HG03457 (cell line): ENCODE results near the gene PLEKHA4.
"Not testable (repeated sequence)": the region's sequence is repeated elsewhere in the genome, so short reads cannot be mapped to it uniquely, and the experiment has no call there.

ENCODE experiments used
- ATAC-seq: cut with Tn5 transposase; IDR thresholded peaks from one replicate; pipeline ENCODE4 v1.9.1; 2021; ENCODE audit warnings: moderate number of reproducible peaks; ENCODE audit not compliant: unreplicated experiment

The PLEKHA4 gene

DNA sequence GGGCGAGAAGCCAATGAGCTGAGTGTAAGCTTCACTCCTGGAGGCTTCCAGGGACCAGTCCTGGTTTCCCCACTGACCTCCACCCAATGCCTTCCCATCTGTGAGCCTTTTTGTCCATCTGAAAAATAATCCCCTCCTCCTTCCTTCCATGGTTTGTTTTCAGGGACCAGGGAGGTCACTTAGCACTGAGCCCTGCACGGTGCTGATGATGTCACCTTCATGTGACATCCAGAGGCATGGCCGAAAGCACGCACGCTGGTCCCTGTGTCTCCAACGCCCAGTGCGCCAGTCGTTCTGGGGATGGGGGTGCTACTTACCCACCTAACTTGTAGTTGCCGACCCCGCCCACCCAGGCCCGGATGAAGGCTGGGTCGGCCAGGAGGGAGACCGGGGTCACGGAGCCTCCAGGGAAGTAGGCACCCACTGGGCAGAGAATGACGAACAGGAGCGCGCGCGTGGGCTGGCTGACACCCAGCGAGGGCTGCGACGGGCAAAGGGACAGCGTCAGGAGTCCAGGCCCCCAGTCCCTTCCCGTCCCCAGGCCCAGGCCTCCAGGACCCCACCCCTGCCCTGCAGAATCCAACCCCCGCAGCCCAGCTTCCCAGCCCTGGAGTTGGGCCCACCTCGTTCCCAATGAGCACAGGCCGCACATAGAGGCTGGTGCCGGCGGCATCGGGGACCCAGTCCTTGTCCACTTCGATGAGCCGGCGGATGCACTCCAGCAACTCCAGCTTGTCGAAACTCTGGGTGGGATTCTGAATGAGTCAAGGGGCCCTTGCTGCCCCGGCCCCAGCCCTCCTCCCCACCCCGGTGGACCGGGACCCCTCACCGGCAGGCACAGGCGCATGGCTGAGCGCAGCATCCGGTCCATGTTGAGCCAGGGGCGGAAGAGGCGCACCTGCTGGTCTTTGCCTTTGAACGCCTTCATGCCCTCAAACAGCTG is 68.8 kb downstream of the PLEKHA4 start:
- no peak for ATAC-seq

DNA sequence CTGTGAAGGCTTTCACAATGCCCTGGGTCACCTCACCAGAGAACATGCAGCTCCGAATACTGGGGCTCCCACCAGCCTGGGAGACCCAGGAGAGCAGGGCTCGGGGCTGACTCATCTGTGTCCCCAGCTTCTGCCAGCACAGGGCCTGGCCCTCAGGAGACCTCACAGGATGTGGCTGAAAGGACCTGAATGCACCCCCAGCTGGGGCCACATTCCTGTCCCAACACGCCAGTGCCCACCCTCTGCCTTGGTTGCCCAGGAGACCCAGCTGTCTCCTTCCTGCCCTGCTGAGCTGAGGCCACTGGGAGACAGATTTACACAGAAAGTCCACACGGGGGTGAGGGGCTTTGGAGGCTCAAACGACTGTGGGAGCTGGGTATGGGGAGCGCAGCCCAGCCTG is 69.5 kb downstream of the PLEKHA4 start:
- no peak for ATAC-seq

DNA sequence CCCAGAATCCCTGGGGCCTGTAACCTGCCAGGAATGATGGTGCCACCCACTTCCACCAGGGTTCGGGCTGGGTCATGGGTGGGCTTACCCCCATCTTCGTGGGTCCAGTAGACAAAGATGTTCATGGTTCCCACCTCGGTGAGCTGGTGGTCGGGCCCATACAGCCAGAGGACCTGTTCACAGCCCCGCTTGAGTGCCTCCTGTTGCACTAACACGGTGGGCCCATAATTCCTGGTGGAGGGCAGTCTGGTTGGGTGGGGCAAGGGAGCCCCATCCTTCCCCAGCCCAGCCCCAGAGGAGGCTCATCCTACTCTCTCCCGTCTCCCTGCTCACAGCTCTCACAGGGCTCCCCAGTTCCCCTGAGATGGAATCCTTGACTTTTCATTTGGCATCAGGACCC is 71.3 kb downstream of the PLEKHA4 start:
- ATAC-seq, result no peak

DNA sequence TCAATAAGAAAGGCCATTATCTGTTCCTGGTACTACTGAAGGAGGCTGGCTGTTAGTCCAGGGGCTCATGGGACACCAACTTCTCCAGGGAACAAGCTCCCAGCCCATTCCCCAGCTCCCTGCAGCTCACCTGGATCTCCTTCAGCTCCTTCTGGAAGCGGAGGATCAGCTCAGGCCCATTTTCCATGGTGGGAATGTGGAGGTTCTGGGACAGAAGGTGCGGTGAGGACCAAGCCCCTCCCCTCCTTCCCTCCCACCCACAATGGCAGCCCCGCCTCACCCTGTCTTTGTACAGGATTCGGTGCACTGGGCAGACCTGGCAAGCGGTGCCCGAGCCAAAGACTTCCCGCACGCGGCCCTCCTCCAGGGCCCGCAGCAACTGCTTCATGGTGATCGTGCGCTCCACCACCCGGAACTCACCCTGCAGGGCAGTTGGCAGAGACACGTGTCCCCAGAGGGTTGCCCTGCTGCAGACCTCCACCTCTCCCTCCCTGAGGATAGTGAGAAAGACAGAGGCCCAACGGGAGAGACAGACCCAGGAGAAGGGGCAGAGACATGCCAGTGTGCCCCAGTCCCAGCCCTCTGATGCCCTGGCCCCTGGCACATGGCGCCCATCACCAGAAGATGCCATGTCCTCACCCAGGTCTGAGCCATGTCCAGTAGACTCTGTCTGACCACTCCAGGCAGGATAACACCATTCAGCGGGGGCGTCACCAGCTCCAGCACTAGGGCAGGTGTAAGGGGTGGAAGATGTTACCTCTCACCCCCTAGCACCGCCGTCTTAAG is 71.9 kb downstream of the PLEKHA4 start:
- no peak for ATAC-seq

DNA sequence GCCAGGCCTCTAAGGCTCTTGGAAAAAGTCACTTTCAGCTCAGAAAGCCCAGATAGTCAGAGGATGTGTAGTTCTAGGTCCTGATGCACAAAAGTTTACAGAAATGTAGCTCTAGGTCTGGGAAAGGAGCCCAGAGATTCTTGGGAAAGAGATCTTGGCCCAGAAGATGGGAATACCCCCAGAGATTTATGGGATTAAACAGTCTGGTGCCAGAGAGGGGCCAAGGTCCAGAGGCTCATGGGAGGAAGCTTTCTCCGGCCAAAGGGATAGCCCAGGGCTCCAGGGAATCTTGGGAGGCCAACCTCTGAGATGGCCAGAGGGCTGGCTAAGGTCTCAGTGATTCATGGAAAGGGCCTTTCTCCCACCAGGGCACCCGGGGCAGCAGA is 72.7 kb downstream of the PLEKHA4 start:
- ATAC-seq, result no peak

DNA sequence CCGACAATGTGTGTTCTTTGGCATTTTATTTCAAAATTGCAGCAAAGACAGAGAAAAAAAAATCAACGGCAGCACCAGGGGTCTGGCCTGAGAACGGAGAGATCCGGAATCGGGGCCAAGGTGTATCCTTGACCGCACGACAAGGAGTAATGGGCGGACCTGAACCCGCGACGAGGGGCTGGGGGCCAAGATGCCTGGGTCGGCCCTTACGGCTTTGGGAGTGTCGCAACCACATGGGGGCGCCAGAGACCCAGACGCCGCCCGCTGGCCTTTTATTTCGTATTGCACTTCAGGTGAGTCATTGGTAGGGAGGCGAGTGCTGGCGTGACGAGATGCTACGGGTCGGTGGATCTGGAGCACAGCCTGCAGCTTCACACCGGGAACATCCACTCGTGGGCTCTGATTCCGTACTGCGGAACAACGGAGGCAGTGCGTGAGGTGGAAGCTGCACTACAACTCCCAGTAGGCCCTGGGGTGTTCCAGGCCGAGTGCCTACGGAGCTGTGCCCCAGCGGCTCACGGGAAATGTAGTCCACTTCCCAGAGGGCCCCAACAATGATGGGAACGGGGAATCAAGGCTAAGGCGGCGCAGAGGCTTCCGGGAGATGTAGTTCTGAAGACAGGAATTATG is 73.2 kb downstream of the PLEKHA4 start:
- no peak for ATAC-seq

DNA sequence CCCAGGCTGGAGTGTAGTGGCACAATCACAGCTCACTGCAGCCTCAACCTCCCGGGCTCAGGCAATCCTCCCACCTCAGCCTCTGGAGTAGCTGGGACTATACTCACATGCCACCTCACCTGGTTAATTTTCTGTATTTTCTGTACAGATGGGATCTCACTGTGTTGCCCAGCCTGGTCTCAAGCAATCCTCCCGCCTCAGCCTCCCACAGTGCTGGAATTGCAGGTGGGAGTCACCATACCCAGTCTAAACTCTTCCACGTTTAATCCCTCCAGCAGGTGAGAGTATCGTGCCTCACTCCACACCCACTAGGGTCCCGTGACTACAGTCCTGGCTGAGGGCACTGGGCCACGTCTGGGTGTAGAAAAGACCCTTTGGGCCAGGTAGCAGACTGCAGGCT is 74.1 kb downstream of the PLEKHA4 start:
- no peak for ATAC-seq

DNA sequence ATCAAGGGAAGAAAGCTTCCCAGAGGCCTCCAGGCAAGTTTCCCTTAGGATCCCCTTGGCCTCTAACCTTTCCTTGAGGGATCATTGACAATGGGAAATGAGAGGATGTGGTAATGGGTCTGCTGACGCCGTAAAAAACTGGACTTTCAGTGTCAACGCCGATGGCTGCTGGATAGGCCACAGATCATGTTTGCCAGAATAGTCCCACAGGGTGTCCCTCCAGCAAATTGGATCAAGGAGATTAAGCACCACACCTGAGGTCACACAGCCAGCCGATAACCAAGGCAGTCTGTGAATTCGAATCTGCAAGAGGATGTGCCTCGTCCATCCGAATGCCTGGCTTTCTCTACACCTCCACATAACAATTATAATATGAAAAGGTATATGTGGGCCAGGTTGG is 75.1 kb downstream of the PLEKHA4 start:
- ATAC-seq, result no peak

DNA sequence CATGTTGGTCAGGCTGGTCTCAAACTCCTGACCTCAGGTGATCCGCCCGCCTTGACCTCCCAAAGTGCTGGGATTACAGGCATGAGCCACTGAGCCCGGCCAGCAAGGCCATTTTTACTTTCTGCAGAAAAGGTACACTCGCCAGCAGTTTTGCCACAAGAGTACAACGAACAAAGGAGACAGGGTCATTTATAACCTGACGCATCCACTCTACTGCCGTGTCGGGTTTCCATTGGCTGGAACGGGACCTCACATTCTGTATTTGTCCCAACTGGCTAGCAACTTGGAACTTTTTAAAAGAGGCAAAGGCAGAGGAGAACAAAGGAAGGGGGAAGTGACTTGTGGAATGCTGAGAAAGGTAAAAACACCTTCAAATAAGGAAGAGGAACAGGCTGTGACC is 81.1 kb downstream of the PLEKHA4 start:
- not testable (repeated sequence) for ATAC-seq
